HG03175 (cell line): ENCODE results near the gene SETD1B.
A peak's percentile ranks its signal among the peaks of the same experiment; 100 is the strongest.
"Not testable (repeated sequence)": the region's sequence is repeated elsewhere in the genome, so short reads cannot be mapped to it uniquely, and the experiment has no call there.

Experiments
- ATAC-seq: cut with Tn5 transposase; IDR thresholded peaks from one replicate; pipeline ENCODE4 v1.9.1; 2021; ENCODE audit warnings: mild to moderate bottlenecking, moderate library complexity; ENCODE audit not compliant: unreplicated experiment

The SETD1B gene

GRCh38 chr12:121779422-121779895 lies 24.4 kb upstream of the SETD1B start:
- no peak for ATAC-seq

- no peak for ATAC-seq
These were observed 23.4 kb upstream of the SETD1B start for GRCh38 chr12:121780429-121780828.

- ATAC-seq, result peak; percentile 18
These were observed 22.3 kb upstream of the SETD1B start for GRCh38 chr12:121781484-121781997.

GRCh38 chr12:121781998-121782979 lies 21.5 kb upstream of the SETD1B start:
- peak; percentile 50 for ATAC-seq

- ATAC-seq, result no peak
These were observed 20.0 kb upstream of the SETD1B start for GRCh38 chr12:121783766-121784165.

- ATAC-seq, result no peak
These were observed 19.3 kb upstream of the SETD1B start for GRCh38 chr12:121784460-121784859.

- no peak for ATAC-seq
These were observed 17.4 kb upstream of the SETD1B start for GRCh38 chr12:121786440-121786825.

GRCh38 chr12:121787063-121788025 lies 16.5 kb upstream of the SETD1B start:
- ATAC-seq, result no peak

GRCh38 chr12:121788176-121788818 lies 15.5 kb upstream of the SETD1B start:
- no peak for ATAC-seq

- ATAC-seq, result no peak
These were observed 14.5 kb upstream of the SETD1B start for GRCh38 chr12:121789233-121789781.

- ATAC-seq, result peak; percentile 59
These were observed 13.7 kb upstream of the SETD1B start for GRCh38 chr12:121789800-121790728.

- ATAC-seq, result not testable (repeated sequence)
These were observed 13.0 kb upstream of the SETD1B start for GRCh38 chr12:121790785-121791184.

- no peak for ATAC-seq
These were observed 11.9 kb upstream of the SETD1B start for GRCh38 chr12:121791671-121792551.

GRCh38 chr12:121792607-121793439 lies 11.0 kb upstream of the SETD1B start:
- peak; percentile 17 for ATAC-seq

GRCh38 chr12:121793440-121793837 lies 10.4 kb upstream of the SETD1B start, which contains the start of gene RHOF:
TSS of gene RHOF (minus strand) at chr12:121793688. CDS start at chr12:121793633, 55 bp downstream.
- ATAC-seq, result no peak

- peak; percentile 47 for ATAC-seq
These were observed 9.8 kb upstream of the SETD1B start for GRCh38 chr12:121793838-121794533.
